Measurements from ENCODE around the gene CYP26C1.

Gene CYP26C1

DNA sequence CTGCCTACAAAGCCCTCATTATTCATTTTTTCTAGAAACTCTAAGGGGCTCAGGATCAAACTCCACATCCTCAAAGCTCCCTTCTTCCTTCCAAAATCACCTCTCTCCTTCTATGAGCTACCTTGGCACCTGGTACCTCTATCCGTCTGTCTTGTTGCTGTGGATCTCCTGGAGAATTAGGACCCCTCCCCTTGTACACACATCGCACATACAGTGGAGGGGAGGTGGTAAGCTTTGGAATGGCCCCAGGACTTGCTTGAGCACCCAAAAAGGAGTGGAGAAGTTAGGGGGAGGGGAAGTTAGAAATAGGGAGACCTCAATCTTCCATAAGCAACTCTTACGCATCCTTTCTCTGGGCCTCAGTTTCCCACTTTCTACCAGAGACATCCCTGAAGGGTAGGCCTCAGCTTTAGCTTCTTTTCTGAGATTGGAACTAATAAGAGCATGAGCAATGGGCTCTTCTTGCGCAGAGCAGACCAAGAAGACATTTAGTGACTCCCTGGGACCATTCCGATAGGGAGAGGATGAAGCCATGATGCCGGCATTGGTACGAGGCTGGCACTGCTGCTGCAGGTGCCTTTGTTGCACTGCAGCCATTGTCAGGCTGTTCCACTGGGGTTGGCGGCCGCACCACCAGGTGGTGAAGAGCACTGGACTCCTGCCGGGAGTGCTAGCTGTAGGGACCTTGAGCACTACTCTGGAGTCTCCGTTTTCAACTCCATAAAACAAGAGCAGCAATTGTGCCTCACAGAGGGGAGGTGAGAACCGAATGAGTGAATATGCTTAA, 4.5 kb downstream of the CYP26C1 start:
- DNase-seq (ENCODE audit: low read depth) = no peak
- TF ChIP-seq, protein P1, sequence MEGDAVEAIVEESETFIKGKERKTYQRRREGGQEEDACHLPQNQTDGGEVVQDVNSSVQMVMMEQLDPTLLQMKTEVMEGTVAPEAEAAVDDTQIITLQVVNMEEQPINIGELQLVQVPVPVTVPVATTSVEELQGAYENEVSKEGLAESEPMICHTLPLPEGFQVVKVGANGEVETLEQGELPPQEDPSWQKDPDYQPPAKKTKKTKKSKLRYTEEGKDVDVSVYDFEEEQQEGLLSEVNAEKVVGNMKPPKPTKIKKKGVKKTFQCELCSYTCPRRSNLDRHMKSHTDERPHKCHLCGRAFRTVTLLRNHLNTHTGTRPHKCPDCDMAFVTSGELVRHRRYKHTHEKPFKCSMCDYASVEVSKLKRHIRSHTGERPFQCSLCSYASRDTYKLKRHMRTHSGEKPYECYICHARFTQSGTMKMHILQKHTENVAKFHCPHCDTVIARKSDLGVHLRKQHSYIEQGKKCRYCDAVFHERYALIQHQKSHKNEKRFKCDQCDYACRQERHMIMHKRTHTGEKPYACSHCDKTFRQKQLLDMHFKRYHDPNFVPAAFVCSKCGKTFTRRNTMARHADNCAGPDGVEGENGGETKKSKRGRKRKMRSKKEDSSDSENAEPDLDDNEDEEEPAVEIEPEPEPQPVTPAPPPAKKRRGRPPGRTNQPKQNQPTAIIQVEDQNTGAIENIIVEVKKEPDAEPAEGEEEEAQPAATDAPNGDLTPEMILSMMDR (IDR thresholded peaks at IDR 0.05; ENCODE audit: insufficient read depth, low read depth, low read length, missing control alignments) = no peak
- H3K4me3 ChIP-seq (ENCODE audit: low read depth, low read length) = no peak overlapping the region

DNA sequence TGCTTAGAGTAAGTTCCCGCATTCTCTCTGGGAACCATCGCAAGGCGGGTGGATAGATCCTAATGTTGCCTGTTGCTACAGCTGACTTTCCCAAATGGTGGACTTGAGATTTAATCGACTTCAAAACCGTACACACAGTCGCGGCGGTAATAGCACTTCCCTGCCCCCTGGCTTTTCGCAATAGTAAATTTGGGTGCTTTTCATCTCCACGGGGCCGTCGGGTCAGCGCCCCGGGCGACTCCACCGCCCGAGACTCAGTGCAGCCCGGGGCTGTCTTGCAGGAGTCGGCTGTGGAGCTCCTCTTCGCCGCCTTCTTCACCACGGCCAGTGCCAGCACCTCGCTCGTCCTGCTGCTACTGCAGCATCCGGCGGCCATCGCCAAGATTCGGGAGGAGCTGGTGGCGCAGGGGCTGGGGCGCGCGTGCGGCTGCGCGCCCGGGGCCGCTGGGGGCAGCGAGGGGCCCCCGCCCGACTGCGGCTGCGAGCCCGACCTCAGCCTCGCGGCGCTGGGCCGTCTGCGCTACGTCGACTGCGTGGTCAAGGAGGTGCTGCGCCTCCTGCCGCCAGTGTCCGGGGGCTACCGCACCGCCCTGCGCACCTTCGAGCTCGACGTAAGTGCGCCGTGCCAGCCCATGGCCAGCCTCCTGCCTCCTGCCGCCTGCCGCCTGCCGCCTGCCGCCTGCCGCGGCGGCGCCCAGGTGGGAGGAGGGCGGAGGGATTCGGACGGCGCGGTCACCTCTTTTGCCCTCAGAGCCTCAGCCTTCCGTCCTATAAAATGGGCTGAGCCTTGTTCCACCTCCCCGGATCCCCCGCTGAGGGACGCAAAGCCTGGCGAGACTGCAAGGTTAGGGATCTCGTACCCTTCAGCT, 5.3 kb downstream of the CYP26C1 start:
- no peak overlapping the region for H3K4me3 ChIP-seq (ENCODE audit: low read depth, low read length)
- TF ChIP-seq, protein P1 (IDR thresholded peaks at IDR 0.05; ENCODE audit: insufficient read depth, low read depth, low read length, missing control alignments) = no peak
- no peak for DNase-seq (ENCODE audit: low read depth)

- no peak overlapping the region for H3K4me3 ChIP-seq (ENCODE audit: low read depth, low read length)
- TF ChIP-seq, protein P1 (IDR thresholded peaks at IDR 0.05; ENCODE audit: insufficient read depth, low read depth, low read length, missing control alignments) = no peak
- DNase-seq (ENCODE audit: low read depth) = no peak
Observed at GRCh38 chr10:93066544-93066913, 5.9 kb downstream of the CYP26C1 start.

DNA sequence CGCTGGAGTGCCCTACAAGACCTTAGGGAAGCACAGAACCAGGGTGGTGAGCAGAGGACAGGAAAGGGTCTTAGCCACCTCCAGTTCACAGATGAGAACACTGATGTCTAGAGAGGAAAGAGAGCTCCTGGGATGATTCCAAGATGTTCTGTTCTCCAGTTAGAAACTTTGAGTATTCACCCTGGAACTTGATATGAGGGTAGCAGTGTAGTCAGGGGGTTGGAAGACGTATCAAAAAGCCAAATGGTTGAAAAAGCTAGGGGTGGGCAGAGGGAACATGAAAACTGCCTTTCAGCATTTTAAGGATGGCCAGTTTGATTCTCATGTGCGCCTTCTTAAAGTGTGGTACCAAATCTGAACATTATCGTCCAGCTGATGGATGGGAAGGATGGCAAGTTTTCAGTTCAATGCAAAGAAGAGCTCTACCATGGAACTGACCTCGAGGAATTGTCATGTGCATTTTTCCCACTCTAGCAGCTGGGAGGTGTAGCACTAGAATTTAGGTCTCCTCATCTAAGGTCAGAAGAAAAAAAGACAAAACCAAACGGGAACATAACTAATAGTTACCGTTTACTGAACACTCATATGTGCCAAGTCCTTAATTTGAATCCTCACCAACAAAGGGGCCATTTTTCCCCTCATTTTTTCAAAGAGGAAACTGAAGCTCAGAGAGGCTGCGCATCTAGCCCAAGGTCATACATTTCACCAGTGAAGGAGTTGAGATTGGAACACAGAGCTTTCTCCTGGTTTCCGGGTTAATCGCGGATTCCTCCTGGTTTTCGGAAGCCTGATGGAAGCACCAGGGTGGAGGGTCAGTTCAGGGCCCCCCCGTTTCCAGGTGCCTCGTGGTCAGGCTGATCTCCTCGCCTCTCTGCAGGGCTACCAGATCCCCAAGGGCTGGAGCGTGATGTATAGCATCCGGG, 7.1 kb downstream of the CYP26C1 start:
- no peak for DNase-seq (ENCODE audit: low read depth)
- TF ChIP-seq, protein P1 (IDR thresholded peaks at IDR 0.05; ENCODE audit: insufficient read depth, low read depth, low read length, missing control alignments) = no peak
- no peak overlapping the region for H3K4me3 ChIP-seq (ENCODE audit: low read depth, low read length)

GRCh38 chr10:93068411-93069244, 8.0 kb downstream of the CYP26C1 start:
- no peak overlapping the region for H3K4me3 ChIP-seq (ENCODE audit: low read depth, low read length)
- no peak for DNase-seq (ENCODE audit: low read depth)
- TF ChIP-seq, protein P1 (IDR thresholded peaks at IDR 0.05; ENCODE audit: insufficient read depth, low read depth, low read length, missing control alignments) = no peak

DNA sequence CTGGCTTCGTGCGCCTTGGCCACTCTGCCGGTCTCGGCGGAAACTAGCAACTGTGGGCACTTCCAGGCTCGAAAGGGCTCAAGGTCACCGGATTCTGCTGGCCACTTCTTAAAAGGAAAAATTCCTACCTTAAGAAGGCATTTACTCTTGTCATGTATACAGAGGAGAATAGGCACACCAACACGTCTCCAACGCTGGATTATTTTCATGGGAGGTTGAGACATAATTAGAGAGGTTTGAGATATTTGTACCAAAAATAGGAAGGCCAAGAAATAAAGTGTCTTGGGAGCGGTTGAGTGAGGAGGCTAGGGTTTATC, 8.6 kb downstream of the CYP26C1 start:
- TF ChIP-seq, protein P1 (IDR thresholded peaks at IDR 0.05; ENCODE audit: insufficient read depth, low read depth, low read length, missing control alignments) = no peak
- DNase-seq (ENCODE audit: low read depth) = no peak
- H3K4me3 ChIP-seq (ENCODE audit: low read depth, low read length) = no peak overlapping the region

All from GM12865 (cell line).